ENCODE data around the gene LYPD1.

GRCh38 chr2:132620115-132620514, 49.9 kb downstream of the LYPD1 start:
- TF ChIP-seq ESRRA (IDR thresholded peaks at IDR 0.05; ENCODE audit: borderline replicate concordance, low read length) (no peak), CTCF (IDR thresholded peaks at IDR 0.05) (no peak), RAD21 (conservative IDR thresholded peaks at IDR 0.05 in 1 of 2, IDR thresholded peaks at IDR 0.05 in 1 of 2) (no peak), PBX3 (IDR thresholded peaks at IDR 0.05) (no peak), POLR2A (IDR thresholded peaks at IDR 0.05; ENCODE audit: low read length) (no peak), RNF2 (IDR thresholded peaks at IDR 0.05; ENCODE audit: borderline replicate concordance, low read depth) (no peak), FOSL2 (IDR thresholded peaks at IDR 0.05) (no peak), FOSL2 (CRISPR knock-in tag; IDR thresholded peaks at IDR 0.05) (no peak), ZFP36 (IDR thresholded peaks at IDR 0.05; ENCODE audit: borderline replicate concordance, partially characterized antibody) (no peak), REST (IDR thresholded peaks at IDR 0.05) (no peak), HOXA7 (CRISPR knock-in tag; IDR thresholded peaks at IDR 0.05) (no peak), SREBF2 (IDR thresholded peaks at IDR 0.05) (no peak), EP300 (IDR thresholded peaks at IDR 0.05) (no peak)
- TF ChIP-seq, protein P1, sequence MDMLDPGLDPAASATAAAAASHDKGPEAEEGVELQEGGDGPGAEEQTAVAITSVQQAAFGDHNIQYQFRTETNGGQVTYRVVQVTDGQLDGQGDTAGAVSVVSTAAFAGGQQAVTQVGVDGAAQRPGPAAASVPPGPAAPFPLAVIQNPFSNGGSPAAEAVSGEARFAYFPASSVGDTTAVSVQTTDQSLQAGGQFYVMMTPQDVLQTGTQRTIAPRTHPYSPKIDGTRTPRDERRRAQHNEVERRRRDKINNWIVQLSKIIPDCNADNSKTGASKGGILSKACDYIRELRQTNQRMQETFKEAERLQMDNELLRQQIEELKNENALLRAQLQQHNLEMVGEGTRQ (IDR thresholded peaks at IDR 0.05), result no peak

Data from A549 (cell line).